OCI-LY3 (cell line): ENCODE measurements around the gene PDE4D.

Experiments used
- H2AFZ ChIP-seq: fragments of 200-600, 300-600 bp; shearing (Covaris generic); 2 replicates; pipeline ENCODE4 v1.6.0; 2014; ENCODE audit warnings: antibody characterized with exemption, low read depth, low read length
- H3K27ac ChIP-seq: fragments of 200-600, 300-600 bp; sonication (generic); 2 replicates; pipeline ENCODE4 v1.5.1; 2014; ENCODE audit warnings: mild to moderate bottlenecking, low read length, moderate library complexity, mixed read lengths
- H3K27me3 ChIP-seq: fragments of 200-600, 300-600 bp; sonication (generic); 2 replicates; pipeline ENCODE4 v1.6.1; 2014; ENCODE audit warnings: low read depth, low read length, mixed read lengths
- H3K36me3 ChIP-seq: fragments of 200-600, 300-600 bp; sonication (generic); replicated peaks from 2 replicates; pipeline ENCODE3; 2014; ENCODE audit warnings: low read depth, low read length, mixed read lengths
- H3K4me1 ChIP-seq: fragments of 300-600, 200-600 bp; sonication (generic); 2 replicates; pipeline ENCODE4 v1.6.1; 2014; ENCODE audit warnings: low read length, mixed read lengths
- H3K4me2 ChIP-seq: fragments of 200-600, 300-600 bp; sonication (generic); 2 replicates; pipeline ENCODE4 v1.6.1; 2014; ENCODE audit warnings: low read length, mixed read lengths
- H3K4me3 ChIP-seq: fragments of 300-600, 200-600 bp; sonication (generic); 2 replicates; pipeline ENCODE4 v1.5.1; 2014; ENCODE audit warnings: antibody characterized with exemption, mild to moderate bottlenecking, low read length, moderate library complexity
- H3K79me2 ChIP-seq: fragments of 300-600, 200-600 bp; shearing (Covaris generic); 2 replicates; pipeline ENCODE4 v1.6.1; 2014; ENCODE audit warnings: mild to moderate bottlenecking, low read length, mixed read lengths
- H3K9ac ChIP-seq: fragments of 300-600, 200-600 bp; shearing (Covaris generic); 2 replicates; pipeline ENCODE4 v1.6.0; 2014; ENCODE audit warnings: mild to moderate bottlenecking, low read length, moderate library complexity
- H3K9me3 ChIP-seq: fragments of 200-600, 300-600 bp; shearing (Covaris generic); 2 replicates; pipeline ENCODE4 v1.6.1; 2014; ENCODE audit warnings: low read length, mixed read lengths; ENCODE audit not compliant: insufficient read depth
- H4K20me1 ChIP-seq: fragments of 200-600, 300-600 bp; sonication (generic); 2 replicates; pipeline ENCODE4 v1.6.1; 2016; ENCODE audit warnings: low read length, mixed read lengths; ENCODE audit not compliant: insufficient read depth
- EZH2phosphoT487 ChIP-seq: fragments of 200-600 bp; shearing (Covaris generic); IDR thresholded peaks from 2 replicates; pipeline ENCODE4 v1.6.1; 2018; ENCODE audit warnings: antibody characterized with exemption, mixed run types, low read depth
- TF ChIP-seq, protein P1 (sequence below): fragments of 200-600, 300-600 bp; sonication (generic); IDR thresholded peaks from 2 replicates; pipeline ENCODE4 v1.5.1; 2014; ENCODE audit warnings: antibody characterized with exemption, low read length, low read depth

The PDE4D gene

DNA sequence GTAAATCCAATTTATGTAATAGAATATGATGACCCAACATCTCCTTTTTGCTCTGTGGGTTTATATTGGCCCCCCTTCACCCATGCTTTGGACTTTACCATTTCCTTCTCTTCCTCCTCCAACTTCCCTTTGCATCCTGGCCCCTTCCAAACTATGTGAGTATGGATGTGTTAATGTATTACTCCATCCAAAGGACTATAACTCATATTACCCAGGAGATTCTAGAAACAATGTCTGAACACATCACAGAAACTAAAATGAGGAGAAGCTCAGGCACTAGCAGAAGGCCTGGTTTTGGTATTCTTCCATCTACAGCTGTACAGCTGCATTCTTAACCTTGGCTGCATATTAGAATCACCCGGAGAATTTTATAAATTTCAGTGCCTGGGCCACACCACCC lies 110.7 kb downstream of the PDE4D start:
- no peaks in the 10 kb centered on the region for H3K4me1 ChIP-seq
- no peaks in the 10 kb centered on the region for H3K79me2 ChIP-seq
- no peak for TF ChIP-seq EZH2phosphoT487
- TF ChIP-seq, protein P1, sequence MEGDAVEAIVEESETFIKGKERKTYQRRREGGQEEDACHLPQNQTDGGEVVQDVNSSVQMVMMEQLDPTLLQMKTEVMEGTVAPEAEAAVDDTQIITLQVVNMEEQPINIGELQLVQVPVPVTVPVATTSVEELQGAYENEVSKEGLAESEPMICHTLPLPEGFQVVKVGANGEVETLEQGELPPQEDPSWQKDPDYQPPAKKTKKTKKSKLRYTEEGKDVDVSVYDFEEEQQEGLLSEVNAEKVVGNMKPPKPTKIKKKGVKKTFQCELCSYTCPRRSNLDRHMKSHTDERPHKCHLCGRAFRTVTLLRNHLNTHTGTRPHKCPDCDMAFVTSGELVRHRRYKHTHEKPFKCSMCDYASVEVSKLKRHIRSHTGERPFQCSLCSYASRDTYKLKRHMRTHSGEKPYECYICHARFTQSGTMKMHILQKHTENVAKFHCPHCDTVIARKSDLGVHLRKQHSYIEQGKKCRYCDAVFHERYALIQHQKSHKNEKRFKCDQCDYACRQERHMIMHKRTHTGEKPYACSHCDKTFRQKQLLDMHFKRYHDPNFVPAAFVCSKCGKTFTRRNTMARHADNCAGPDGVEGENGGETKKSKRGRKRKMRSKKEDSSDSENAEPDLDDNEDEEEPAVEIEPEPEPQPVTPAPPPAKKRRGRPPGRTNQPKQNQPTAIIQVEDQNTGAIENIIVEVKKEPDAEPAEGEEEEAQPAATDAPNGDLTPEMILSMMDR, result no peak
- H3K9ac ChIP-seq, result no peak overlapping the region
- H3K4me3 ChIP-seq, result no peak overlapping the region
- H4K20me1 ChIP-seq, result no peaks in the 10 kb centered on the region
- no peak overlapping the region for H2AFZ ChIP-seq
- no peaks in the 10 kb centered on the region for H3K27me3 ChIP-seq
- no peak overlapping the region for H3K4me2 ChIP-seq
- no peak overlapping the region for H3K27ac ChIP-seq
- no peaks in the 10 kb centered on the region for H3K36me3 ChIP-seq
- no peaks in the 10 kb centered on the region for H3K9me3 ChIP-seq

DNA sequence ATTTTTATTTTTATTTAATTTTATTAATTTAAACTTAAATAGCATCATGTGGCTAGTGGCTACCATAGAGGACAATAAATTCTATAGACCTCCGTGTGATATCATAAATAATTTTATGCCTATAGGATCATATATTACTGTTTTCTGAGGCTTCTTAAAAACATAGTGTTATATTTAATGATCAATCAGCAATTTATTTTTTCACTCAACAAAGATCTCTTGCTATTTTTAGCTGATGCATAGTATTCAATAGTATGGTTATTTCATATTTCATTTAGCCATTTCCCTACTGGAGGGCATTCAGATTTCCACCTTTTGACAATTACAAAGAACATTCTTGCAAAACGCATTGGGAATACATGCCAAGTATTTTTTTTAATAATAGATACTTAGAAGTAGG lies 114.1 kb downstream of the PDE4D start:
- Histone ChIP-seq H3K9ac (no peak overlapping the region), H3K27me3 (no peaks in the 10 kb centered on the region), H3K4me3 (no peak overlapping the region), H3K9me3 (no peaks in the 10 kb centered on the region), H3K4me2 (no peak overlapping the region), H3K36me3 (no peaks in the 10 kb centered on the region), H2AFZ (no peak overlapping the region), H3K27ac (no peak overlapping the region), H3K4me1 (no peaks in the 10 kb centered on the region), H3K79me2 (no peaks in the 10 kb centered on the region), H4K20me1 (no peaks in the 10 kb centered on the region)
- TF ChIP-seq, protein P1, result no peak
- TF ChIP-seq EZH2phosphoT487, result no peak

DNA sequence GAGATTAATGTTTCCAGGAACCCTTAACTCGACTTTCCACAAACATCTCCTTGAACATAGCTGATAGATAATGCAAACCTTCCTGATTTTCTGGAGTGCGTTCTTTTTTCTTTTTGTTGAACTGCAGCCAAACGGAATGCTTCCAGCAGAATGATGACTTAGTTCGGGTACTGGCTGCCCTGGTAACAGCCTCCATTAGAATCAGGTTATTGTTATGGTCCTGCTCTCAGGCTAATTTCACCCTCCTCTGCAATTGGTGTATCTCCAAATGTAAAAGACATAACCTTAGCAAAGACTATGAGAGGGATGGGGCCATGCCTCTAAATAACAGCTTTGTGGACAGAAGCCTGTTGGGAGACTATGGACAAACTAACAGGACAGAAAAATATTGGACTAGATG lies 116.5 kb downstream of the PDE4D start:
- Histone ChIP-seq H3K27me3 (no peaks in the 10 kb centered on the region), H3K4me3 (no peak overlapping the region), H4K20me1 (no peaks in the 10 kb centered on the region), H3K36me3 (no peaks in the 10 kb centered on the region), H3K4me2 (no peak overlapping the region), H3K9ac (no peak overlapping the region), H3K9me3 (no peaks in the 10 kb centered on the region), H3K4me1 (no peaks in the 10 kb centered on the region), H3K27ac (no peak overlapping the region), H3K79me2 (no peaks in the 10 kb centered on the region), H2AFZ (no peak overlapping the region)
- TF ChIP-seq EZH2phosphoT487, result no peak
- TF ChIP-seq, protein P1, result no peak

DNA sequence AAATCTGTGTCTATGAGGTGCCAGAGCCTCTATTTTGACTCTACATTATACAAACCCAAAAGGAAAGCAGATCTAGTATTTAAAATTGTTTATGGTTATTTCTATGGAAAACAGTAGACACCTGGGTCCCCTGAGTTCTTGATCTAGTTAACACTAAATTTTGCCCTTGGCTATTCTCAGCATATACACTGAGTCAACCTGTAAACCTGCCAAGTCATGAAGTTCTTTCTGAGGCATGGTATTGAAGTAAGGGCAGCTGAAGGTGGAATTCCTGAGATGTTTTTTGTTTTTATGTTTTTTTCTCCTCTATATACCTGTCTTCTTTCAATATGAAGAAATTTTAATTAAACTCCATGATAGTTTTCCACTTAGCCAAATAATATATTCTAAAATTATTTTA lies 120.2 kb downstream of the PDE4D start:
- Histone ChIP-seq H3K9me3 (no peaks in the 10 kb centered on the region), H3K4me3 (no peak overlapping the region), H3K4me2 (no peak overlapping the region), H4K20me1 (no peaks in the 10 kb centered on the region), H2AFZ (no peak overlapping the region), H3K36me3 (no peaks in the 10 kb centered on the region), H3K79me2 (no peaks in the 10 kb centered on the region), H3K4me1 (no peaks in the 10 kb centered on the region), H3K27ac (no peak overlapping the region), H3K27me3 (no peaks in the 10 kb centered on the region), H3K9ac (no peak overlapping the region)
- TF ChIP-seq EZH2phosphoT487, result no peak
- TF ChIP-seq, protein P1, result no peak
